Endothelial cell of umbilical vein (primary cell): ENCODE measurements around the gene PTPN22. TPM values are rescaled to one million over a fixed set of nuclear protein-coding genes. Genes with fewer than 3 reads are reported as not detected.

Experiments
- BruUV-seq: library from RNA; stranded (reverse); fragments of 400-500 nt; replicated peaks from 2 replicates; lab custom pipeline; 2021; lab: Mats Ljungman, UMichigan
- CTCF ChIA-PET: fragments of 300-600, 350-600 bp; sonication (Branson Sonifier 250); formaldehyde crosslinking; loops from one replicate; lab custom pipeline; 2021; ENCODE audit warnings: antibody characterized with exemption, inconsistent platforms; lab: Charles Lee
- POLR2A ChIA-PET: fragments of 300-600, 350-600 bp; sonication (Branson Sonifier 250); formaldehyde crosslinking; loops from one replicate; lab custom pipeline; 2021; ENCODE audit warnings: antibody characterized with exemption, inconsistent platforms; lab: Charles Lee
- DNase-seq: peaks from one replicate; pipeline ENCODE4 v3.0.0-alpha.2; 2011; ENCODE audit warnings: low read depth, low spot score
- FAIRE-seq: peaks from 2 replicates; lab custom pipeline; 2011; peaks lifted over from hg19 to GRCh38; lab: Jason Lieb, UNC
- H2AFZ ChIP-seq: 2 replicates; pipeline ENCODE4 v1.6.0; 2012; ENCODE audit warnings: low read depth, low read length, control low read depth, inconsistent platforms
- H3K27ac ChIP-seq: 2 replicates; pipeline ENCODE4 v1.5.1; 2011; ENCODE audit warnings: low read depth, mild to moderate bottlenecking, control low read depth, low read length, moderate library complexity; ENCODE audit not compliant: insufficient read depth
- H3K27me3 ChIP-seq, 2 experiments: 2 replicates each; pipeline versions ENCODE4 v1.6.0 to v1.6.1; 2011; ENCODE audit warnings: low read length in 2 of 2, mixed read lengths in 1 of 2; ENCODE audit not compliant: control insufficient read depth in 2 of 2, insufficient read depth in 2 of 2
- H3K36me3 ChIP-seq, 2 experiments: 2 replicates in 1 of 2; 3 replicates in 1 of 2; pipeline ENCODE4 v1.5.1; 2011; ENCODE audit warnings: low read length in 2 of 2, mild to moderate bottlenecking in 1 of 2, moderate library complexity in 1 of 2; ENCODE audit not compliant: control insufficient read depth in 2 of 2, insufficient read depth in 2 of 2; ENCODE audit errors: extremely low read depth in 1 of 2
- H3K4me1 ChIP-seq: 3 replicates; pipeline ENCODE4 v1.5.1; 2011; ENCODE audit warnings: mild to moderate bottlenecking, low read length; ENCODE audit not compliant: control insufficient read depth, insufficient read depth; ENCODE audit errors: extremely low read depth
- H3K4me2 ChIP-seq: 2 replicates; pipeline ENCODE4 v1.6.1; 2011; ENCODE audit warnings: low read length, control low read depth, mixed read lengths; ENCODE audit not compliant: insufficient read depth
- H3K4me3 ChIP-seq, 3 experiments: fragments of 200-600 bp in 1 of 3; sonication (generic), shearing (Covaris generic) in 1 of 3; replicated peaks in 1 of 3; 2 replicates each; pipeline ENCODE4 v1.5.1; 2011 to 2016; ENCODE audit warnings: control low read depth in 3 of 3, low read length in 3 of 3, mild to moderate bottlenecking in 2 of 3, inconsistent platforms in 1 of 3, low read depth in 1 of 3, moderate library complexity in 1 of 3; ENCODE audit not compliant: insufficient read depth in 1 of 3
- H3K79me2 ChIP-seq: 2 replicates; pipeline ENCODE4 v1.6.0; 2012; ENCODE audit warnings: low read length, inconsistent platforms; ENCODE audit not compliant: control insufficient read depth, insufficient read depth
- H3K9ac ChIP-seq: replicated peaks from 2 replicates; pipeline ENCODE3; 2011; ENCODE audit warnings: low read length, control low read depth; ENCODE audit not compliant: insufficient read depth; ENCODE audit errors: extremely low read depth
- H3K9me1 ChIP-seq: replicated peaks from 3 replicates; pipeline ENCODE4 v1.6.0; 2011; ENCODE audit warnings: mild to moderate bottlenecking, low read length; ENCODE audit not compliant: control insufficient read depth, insufficient read depth; ENCODE audit errors: extremely low read depth
- H3K9me3 ChIP-seq: replicated peaks from 2 replicates; pipeline ENCODE4 v1.5.1; 2012; ENCODE audit warnings: low read length, inconsistent platforms; ENCODE audit not compliant: control insufficient read depth, insufficient read depth
- H4K20me1 ChIP-seq: replicated peaks from 2 replicates; pipeline ENCODE3; 2011; ENCODE audit warnings: mild to moderate bottlenecking, low read length; ENCODE audit not compliant: control insufficient read depth, insufficient read depth; ENCODE audit errors: extremely low read depth
- EZH2 ChIP-seq: IDR thresholded peaks from 2 replicates; pipeline ENCODE4 v1.6.1; 2012; ENCODE audit warnings: borderline replicate concordance, low read depth, mild to moderate bottlenecking, moderate library complexity, low read length, inconsistent platforms; ENCODE audit not compliant: severe bottlenecking
- FOS ChIP-seq: IDR thresholded peaks from 2 replicates; pipeline ENCODE4 v1.6.1; 2011; ENCODE audit warnings: mild to moderate bottlenecking, low read length, moderate library complexity, borderline replicate concordance; ENCODE audit not compliant: insufficient read depth
- GATA2 ChIP-seq: IDR thresholded peaks from 2 replicates; pipeline ENCODE4 v1.7.0; 2011; ENCODE audit warnings: low read depth, mild to moderate bottlenecking, moderate library complexity, mixed read lengths, low read length; ENCODE audit not compliant: insufficient read length, insufficient read depth
- JUN ChIP-seq: IDR thresholded peaks from 2 replicates; pipeline ENCODE4 v1.6.1; 2011; ENCODE audit warnings: borderline replicate concordance, low read depth; ENCODE audit not compliant: insufficient read length, insufficient read depth
- MYC ChIP-seq: IDR thresholded peaks from one replicate; pipeline ENCODE4 v1.6.1; 2011; ENCODE audit warnings: mild to moderate bottlenecking, low read depth, low read length
- POLR2A ChIP-seq: IDR thresholded peaks from 2 replicates; pipeline ENCODE4 v1.6.1; 2012; ENCODE audit warnings: low read depth, mild to moderate bottlenecking, control low read depth, low read length
- POLR2AphosphoS5 ChIP-seq: IDR thresholded peaks from 2 replicates; pipeline ENCODE4 v1.6.1; 2012; ENCODE audit warnings: low read depth, mild to moderate bottlenecking, control low read depth, low read length, moderate library complexity; ENCODE audit not compliant: insufficient read depth
- dilution Hi-C: fragments of 300-500 bp; cut with MboI; formaldehyde crosslinking; loops from one replicate; pipeline ENCODE4 v1.15.0; 2019; ENCODE audit warnings: low sequenced_read_pairs; ENCODE audit not compliant: extremely low pct_ligation_motif_present
- intact Hi-C: fragments of 100-400 bp; cut with micrococcal nuclease; formaldehyde crosslinking; loops from one replicate; pipeline ENCODE4 v1.10.0; 2022
- polyA plus RNA-seq, 4 experiments: library from polyadenylated mRNA; depleted of rRNA in 3 of 4; stranded (reverse) in 3 of 4; unstranded in 1 of 4; fragments of >200 nt; gene quantifications; 2 replicates each; pipeline versions ENCODE4 v1.2.1 to v1.2.3, GENCODE V29; 2011 to 2012; ENCODE audit warnings: missing spikeins in 1 of 4
- total RNA-seq: library from RNA; stranded (reverse); gene quantifications from 2 replicates; pipeline ENCODE4 v1.2.3, GENCODE V29; 2021
- TF ChIP-seq, protein P1 (sequence below): IDR thresholded peaks from 2 replicates; pipeline ENCODE4 v1.6.1; 2011; ENCODE audit not compliant: insufficient read depth, insufficient read length
- TF ChIP-seq, protein P2 (sequence below), 2 donors: IDR thresholded peaks; 1 replicate in 1 of 2; 2 replicates in 1 of 2; pipeline ENCODE4 v1.5.1; 2011; ENCODE audit warnings: low read length in 2 of 2, mild to moderate bottlenecking in 2 of 2, moderate library complexity in 2 of 2, control low read depth in 1 of 2, inconsistent platforms in 1 of 2, low read depth in 1 of 2; ENCODE audit not compliant: insufficient read depth in 1 of 2; ENCODE audit errors: extremely low read depth in 1 of 2

PTPN22 gene
- total and polyA plus RNA-seq, 2 donors (not counting 3 experiments of a cell fraction or from before 2014, with no cell fraction given) = not detected

- intact Hi-C loops = no loop called here
- Histone ChIP-seq H4K20me1 (no peaks in the 10 kb centered on the region), H3K4me2 (no peak overlapping the region), H3K4me1 (no peaks in the 10 kb centered on the region), H3K9me3 (no peaks in the 10 kb centered on the region), H2AFZ (no peak overlapping the region), H3K79me2 (no peaks in the 10 kb centered on the region), H3K9me1 (peaks cover 2% of the 10 kb centered on the region), H3K27me3 (no peaks in the 10 kb centered on the region), H3K9ac (no peak overlapping the region), H3K27ac (no peak overlapping the region), H3K4me3 (no peak overlapping the region), H3K36me3 (no peaks in the 10 kb centered on the region)
- FAIRE-seq (no peak), DNase-seq (no peak)
- POLR2A ChIA-PET = no interaction called here
- dilution Hi-C loops = no loop called here
- CTCF ChIA-PET = interaction anchor here (0.6 to 2.3 kb wide), 8 partner anchors 11 to 122 kb away, joined by 3 to 11 read pairs (median 4); no protein-coding TSS in a partner anchor
- BruUV-seq = no TSS peak
- TF ChIP-seq GATA2 (no peak), MYC (no peak), FOS (no peak), POLR2AphosphoS5 (no peak), POLR2A (no peak), JUN (no peak), EZH2 (no peak)
- TF ChIP-seq, protein P1, sequence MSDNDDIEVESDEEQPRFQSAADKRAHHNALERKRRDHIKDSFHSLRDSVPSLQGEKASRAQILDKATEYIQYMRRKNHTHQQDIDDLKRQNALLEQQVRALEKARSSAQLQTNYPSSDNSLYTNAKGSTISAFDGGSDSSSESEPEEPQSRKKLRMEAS = no peak
- TF ChIP-seq, protein P2, sequence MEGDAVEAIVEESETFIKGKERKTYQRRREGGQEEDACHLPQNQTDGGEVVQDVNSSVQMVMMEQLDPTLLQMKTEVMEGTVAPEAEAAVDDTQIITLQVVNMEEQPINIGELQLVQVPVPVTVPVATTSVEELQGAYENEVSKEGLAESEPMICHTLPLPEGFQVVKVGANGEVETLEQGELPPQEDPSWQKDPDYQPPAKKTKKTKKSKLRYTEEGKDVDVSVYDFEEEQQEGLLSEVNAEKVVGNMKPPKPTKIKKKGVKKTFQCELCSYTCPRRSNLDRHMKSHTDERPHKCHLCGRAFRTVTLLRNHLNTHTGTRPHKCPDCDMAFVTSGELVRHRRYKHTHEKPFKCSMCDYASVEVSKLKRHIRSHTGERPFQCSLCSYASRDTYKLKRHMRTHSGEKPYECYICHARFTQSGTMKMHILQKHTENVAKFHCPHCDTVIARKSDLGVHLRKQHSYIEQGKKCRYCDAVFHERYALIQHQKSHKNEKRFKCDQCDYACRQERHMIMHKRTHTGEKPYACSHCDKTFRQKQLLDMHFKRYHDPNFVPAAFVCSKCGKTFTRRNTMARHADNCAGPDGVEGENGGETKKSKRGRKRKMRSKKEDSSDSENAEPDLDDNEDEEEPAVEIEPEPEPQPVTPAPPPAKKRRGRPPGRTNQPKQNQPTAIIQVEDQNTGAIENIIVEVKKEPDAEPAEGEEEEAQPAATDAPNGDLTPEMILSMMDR (IDR thresholded peaks at IDR 0.05; ENCODE audit: extremely low read depth in 1 of 2, insufficient read depth in 1 of 2, low read depth in 1 of 2, low read length in 2 of 2) = no peak
These were observed 10.1 kb upstream of the PTPN22 start for GRCh38 chr1:113881661-113882060.
